ENCODE measurements around the gene CNOT2.

Gene CNOT2

DNA sequence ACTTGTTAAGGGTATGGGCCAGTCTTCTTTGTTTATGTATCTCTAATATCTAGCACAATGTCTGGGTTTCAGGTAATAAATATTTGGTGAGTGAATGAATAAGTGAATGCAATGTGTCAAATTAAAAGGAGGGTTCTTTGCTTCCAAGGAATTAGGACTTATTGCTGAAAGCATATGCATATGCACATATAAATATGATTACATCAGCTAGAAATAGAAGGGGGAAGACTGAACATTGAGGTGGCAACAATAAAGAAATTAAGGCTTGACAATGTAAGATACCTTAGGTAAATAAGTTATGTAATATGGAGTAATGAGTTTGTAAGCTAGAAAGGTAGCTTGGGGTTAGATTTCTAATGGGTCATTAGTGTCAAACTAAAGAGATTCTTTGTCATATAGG lies 160.6 kb downstream of the CNOT2 start:
- Mint-ChIP-seq H3K27me3 (no peaks in the 10 kb centered on the region), H3K9me3 (no peaks in the 10 kb centered on the region), H3K4me1 (no peaks in the 10 kb centered on the region), H3K4me3 (no peak overlapping the region), H3K36me3 (peaks cover 2% of the 10 kb centered on the region), H3K27ac (no peak overlapping the region)
- DNase-seq (ENCODE audit: low spot score in 2 of 2) (no peak), ATAC-seq (ENCODE audit: low read depth) (no peak)
